Spleen (tissue), 7 donors: ENCODE data around the gene TMEM61.

Experiments used
- CTCF ChIP-seq, 11 experiments: fragments of 200-600 bp in 7 of 11; fragments of 450-650 bp in 4 of 11; sonication (generic) in 4 of 11; IDR thresholded peaks in 8 of 11; conservative IDR thresholded peaks in 3 of 11; 1 replicate in 7 of 11; 2 replicates in 4 of 11; pipeline versions ENCODE4 v1.4.0 to v1.8.0; 2016 to 2021; ENCODE audit warnings: antibody characterized with exemption in 11 of 11, inconsistent platforms in 4 of 11, mild to moderate bottlenecking in 1 of 11
- POLR2A ChIP-seq, 3 donors: fragments of 450-650 bp; IDR thresholded peaks; one replicate each; pipeline ENCODE4 v1.5.1; 2017; ENCODE audit warnings: antibody characterized with exemption in 3 of 3, mild to moderate bottlenecking in 1 of 3
- POLR2AphosphoS5 ChIP-seq, 3 donors: sonication (generic); formaldehyde crosslinking; IDR thresholded peaks; one replicate each; pipeline ENCODE4 v1.5.1; 2017; ENCODE audit warnings: antibody characterized with exemption in 3 of 3
- donor health status: DM: no; HTN: no; CAD: no; lungs with moderate emphysema.
- donor health status: DM: no; HTN: no; CAD: no.
- donor health status: DM: no; HTN: no; CAD: no.

- TF ChIP-seq CTCF (IDR thresholded peaks at IDR 0.05 in 8 of 11, conservative IDR thresholded peaks at IDR 0.05 in 3 of 11) (no peak), POLR2A (IDR thresholded peaks at IDR 0.05) (no peak), POLR2AphosphoS5 (IDR thresholded peaks at IDR 0.05) (no peak)
These were observed 8.0 kb upstream of the TMEM61 start for GRCh38 chr1:54972436-54972835.
